ENCODE results near the gene HOXB8.

Gene HOXB8

GRCh38 chr17:48582750-48583069, 32.4 kb downstream of the HOXB8 start:
- DNase-seq, result no peak

- DNase-seq, result no peak
These were observed 35.1 kb downstream of the HOXB8 start for GRCh38 chr17:48579760-48580554.

- no peak for DNase-seq
These were observed 35.7 kb downstream of the HOXB8 start for GRCh38 chr17:48579471-48579759.

GRCh38 chr17:48578616-48579470, 36.2 kb downstream of the HOXB8 start:
- no peak for DNase-seq

GRCh38 chr17:48577946-48578615, 37.0 kb downstream of the HOXB8 start, which contains the start of gene HOXB4:
HOXB4 (minus strand) TSS chr17:48578350; CDS start chr17:48578319, 31 bp downstream.
- peak; percentile 82 for DNase-seq

- DNase-seq, result peak; percentile 22
These were observed 37.7 kb downstream of the HOXB8 start for GRCh38 chr17:48577330-48577945.

- DNase-seq, result peak; percentile 16
These were observed 38.4 kb downstream of the HOXB8 start for GRCh38 chr17:48576479-48577309.

GRCh38 chr17:48575673-48576478, 39.2 kb downstream of the HOXB8 start:
- DNase-seq, result no peak

- no peak for DNase-seq
These were observed 40.0 kb downstream of the HOXB8 start for GRCh38 chr17:48575066-48575582.

GRCh38 chr17:48574505-48575065, 40.5 kb downstream of the HOXB8 start:
- no peak for DNase-seq

- no peak for DNase-seq
These were observed 43.2 kb downstream of the HOXB8 start for GRCh38 chr17:48571826-48572417.

- DNase-seq, result no peak
These were observed 43.9 kb downstream of the HOXB8 start for GRCh38 chr17:48571024-48571818.

- DNase-seq, result no peak
These were observed 44.6 kb downstream of the HOXB8 start for GRCh38 chr17:48570325-48571023.

- DNase-seq, result no peak
These were observed 45.3 kb downstream of the HOXB8 start for GRCh38 chr17:48569674-48570324.

- no peak for DNase-seq
These were observed 45.9 kb downstream of the HOXB8 start for GRCh38 chr17:48569240-48569582.

- DNase-seq, result no peak
These were observed 46.4 kb downstream of the HOXB8 start for GRCh38 chr17:48568499-48569239.

- DNase-seq, result no peak
These were observed 47.3 kb downstream of the HOXB8 start for GRCh38 chr17:48567646-48568354.
